GM18909 (cell line): ENCODE measurements around the gene TTLL10.

Experiments
- ATAC-seq: cut with Tn5 transposase; IDR thresholded peaks from one replicate; pipeline ENCODE4 v1.9.1; 2021; ENCODE audit warnings: mild to moderate bottlenecking; ENCODE audit not compliant: unreplicated experiment, poor library complexity

Gene TTLL10

DNA sequence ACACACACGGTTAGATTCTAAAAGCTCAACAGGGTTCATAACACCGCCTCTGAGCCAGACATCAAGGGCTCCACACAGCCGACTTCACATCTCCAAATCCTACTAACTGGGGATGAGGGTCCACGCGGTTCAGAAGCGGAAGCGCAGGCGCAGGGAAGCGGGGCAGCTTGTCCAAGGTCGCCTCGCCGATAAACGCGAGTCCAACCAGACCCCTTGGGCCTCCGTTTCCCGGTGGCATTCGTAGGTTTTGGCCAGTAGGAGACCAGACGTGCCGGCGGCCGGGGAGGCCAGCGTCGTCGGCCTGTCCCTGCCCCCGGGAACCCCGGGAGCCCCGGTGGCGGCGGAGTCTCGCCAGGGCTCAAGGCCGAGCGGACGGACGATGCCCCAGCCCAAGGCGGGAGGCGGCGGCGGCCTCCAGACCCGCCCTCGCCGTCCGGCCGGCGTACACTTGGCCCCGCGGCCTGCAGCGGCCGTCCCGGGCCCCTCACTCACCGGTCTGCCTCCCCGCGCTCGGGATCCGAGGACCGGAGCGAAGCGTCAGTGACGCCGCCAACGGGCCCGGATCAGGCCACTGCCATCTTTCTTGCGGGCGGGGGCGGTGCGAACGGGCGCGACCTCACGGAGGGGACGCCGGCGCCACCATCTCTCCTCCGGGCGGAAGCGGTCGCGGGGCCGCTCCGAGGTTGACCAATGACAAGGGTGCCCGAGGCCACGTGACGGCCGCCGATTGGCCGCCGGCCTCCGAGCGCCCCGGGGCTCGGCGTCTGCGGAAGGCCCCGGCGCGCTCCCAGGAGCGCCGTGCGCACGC is 57.9 kb downstream of the TTLL10 start, which contains the start of gene SDF4:
Gene SDF4, minus strand, starts transcription at position 602 of the 808 bp plus-strand sequence. CDS start 3,229 bp downstream, outside the sequence.
- peak; percentile 93 for ATAC-seq

DNA sequence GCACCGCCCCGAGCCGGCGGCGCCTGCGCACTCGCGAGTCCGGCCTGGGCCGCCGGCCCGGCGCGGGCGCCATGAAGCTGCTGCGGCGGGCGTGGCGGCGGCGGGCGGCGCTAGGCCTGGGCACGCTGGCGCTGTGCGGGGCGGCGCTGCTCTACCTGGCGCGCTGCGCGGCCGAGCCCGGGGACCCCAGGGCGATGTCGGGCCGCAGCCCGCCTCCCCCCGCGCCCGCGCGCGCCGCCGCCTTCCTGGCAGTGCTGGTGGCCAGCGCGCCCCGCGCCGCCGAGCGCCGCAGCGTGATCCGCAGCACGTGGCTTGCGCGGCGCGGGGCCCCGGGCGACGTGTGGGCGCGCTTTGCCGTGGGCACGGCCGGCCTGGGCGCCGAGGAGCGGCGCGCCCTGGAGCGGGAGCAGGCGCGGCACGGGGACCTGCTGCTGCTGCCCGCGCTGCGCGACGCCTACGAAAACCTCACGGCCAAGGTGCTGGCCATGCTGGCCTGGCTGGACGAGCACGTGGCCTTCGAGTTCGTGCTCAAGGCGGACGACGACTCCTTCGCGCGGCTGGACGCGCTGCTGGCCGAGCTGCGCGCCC is 58.6 kb downstream of the TTLL10 start, which contains the start of gene B3GALT6:
Gene B3GALT6, plus strand, starts transcription at position 30 of the 588 bp plus-strand sequence. Its CDS starts 42 bp downstream, at position 72.
- ATAC-seq, result no peak

DNA sequence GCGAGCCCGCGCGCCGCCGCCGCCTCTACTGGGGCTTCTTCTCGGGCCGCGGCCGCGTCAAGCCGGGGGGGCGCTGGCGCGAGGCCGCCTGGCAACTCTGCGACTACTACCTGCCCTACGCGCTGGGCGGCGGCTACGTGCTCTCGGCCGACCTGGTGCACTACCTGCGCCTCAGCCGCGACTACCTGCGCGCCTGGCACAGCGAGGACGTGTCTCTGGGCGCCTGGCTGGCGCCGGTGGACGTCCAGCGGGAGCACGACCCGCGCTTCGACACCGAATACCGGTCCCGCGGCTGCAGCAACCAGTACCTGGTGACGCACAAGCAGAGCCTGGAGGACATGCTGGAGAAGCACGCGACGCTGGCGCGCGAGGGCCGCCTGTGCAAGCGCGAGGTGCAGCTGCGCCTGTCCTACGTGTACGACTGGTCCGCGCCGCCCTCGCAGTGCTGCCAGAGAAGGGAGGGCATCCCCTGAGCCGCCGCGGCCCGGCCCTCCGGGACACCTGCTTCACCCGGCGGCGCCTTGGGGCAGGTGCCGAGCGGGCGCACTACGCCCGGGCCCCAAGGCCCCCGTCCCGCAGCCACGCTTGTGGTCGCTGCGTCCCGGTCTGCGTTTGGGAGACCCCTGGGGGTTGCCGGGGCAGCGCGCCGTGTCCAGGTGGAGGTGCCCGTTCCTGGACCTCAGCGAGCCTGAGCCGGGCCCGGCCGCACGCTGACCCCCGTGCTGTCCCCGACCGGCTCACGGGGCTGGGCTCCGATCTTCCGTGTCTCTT is 59.3 kb downstream of the TTLL10 start:
- no peak for ATAC-seq

GRCh38 chr1:1233567-1233892 is 59.9 kb downstream of the TTLL10 start:
- no peak for ATAC-seq

GRCh38 chr1:1234180-1234808 is 60.6 kb downstream of the TTLL10 start:
- ATAC-seq, result no peak

GRCh38 chr1:1235016-1235744 is 61.5 kb downstream of the TTLL10 start:
- ATAC-seq, result no peak

DNA sequence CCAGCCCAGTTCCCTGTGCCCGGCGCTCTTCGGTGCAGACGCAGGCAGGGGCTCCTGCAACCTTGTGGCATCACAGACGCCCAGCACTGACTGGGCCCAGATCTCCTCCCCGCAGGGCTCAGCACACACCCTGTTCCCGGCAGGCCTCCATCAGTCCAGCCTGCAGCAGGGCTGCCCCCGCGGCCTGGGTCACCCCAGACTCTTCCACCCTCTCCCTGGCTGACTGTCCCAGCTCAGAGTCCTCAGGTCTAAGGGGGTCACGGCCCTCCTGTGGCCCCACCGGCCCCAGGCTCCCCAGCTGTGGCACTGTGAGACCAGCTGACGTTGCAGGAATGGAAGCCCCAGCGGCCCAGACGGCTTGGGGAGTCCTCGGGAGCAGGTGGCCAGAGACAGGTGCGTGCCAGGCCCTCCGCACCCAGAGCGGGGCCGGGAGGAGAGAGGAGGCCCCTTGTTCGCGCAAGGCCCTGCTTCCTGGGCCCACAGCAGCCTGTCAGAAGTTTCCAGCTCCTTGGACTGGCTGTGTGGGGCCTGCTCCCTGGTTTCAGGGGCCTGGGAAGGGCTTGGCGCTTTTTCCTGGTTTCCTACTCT is 62.6 kb downstream of the TTLL10 start:
- no peak for ATAC-seq

- no peak for ATAC-seq
Observed at GRCh38 chr1:1236945-1237873, 63.5 kb downstream of the TTLL10 start.

- ATAC-seq, result no peak
Observed at GRCh38 chr1:1237874-1238701, 64.4 kb downstream of the TTLL10 start.

DNA sequence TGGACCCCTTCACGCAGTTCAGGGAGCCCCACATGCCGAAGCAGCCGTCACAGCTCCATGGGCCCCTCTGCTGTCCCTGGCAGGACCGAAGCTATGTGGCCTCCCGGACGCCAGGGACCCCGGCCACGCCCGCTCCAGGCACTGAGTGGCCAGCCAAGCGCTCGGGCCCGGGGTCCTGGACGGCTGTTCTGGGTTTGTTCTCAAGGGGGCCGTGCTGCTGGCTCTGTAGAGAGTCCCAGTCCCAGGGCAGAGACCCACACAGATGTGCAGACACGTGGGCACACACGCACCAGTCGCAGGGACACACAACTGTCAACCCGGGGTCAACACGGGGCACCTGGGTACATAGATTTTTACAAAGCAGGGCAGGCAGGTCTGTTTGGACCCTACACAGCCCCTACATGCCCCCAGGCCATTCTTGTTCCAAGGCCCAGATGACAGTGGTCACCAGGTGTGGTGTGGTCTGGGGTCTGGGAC is 65.1 kb downstream of the TTLL10 start:
- no peak for ATAC-seq

DNA sequence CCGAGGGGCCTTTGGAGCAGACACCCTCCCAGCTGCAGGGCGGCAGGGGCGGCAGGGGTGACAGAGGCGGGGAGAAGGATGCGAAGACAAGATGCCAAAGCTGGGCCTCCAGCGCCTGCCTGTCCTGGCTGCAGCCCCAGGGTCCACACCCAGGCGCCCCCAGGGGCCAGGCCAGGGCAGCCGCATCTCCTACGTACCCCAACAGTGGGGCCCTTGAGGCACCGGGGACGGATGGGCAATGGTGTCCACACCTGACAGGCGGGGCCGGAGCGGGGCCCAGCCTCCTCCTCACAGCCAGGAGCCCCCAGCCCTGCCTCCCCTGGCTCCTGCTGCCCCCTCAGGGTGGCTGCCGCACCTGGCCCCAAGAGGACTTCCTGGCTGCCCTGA is 65.5 kb downstream of the TTLL10 start:
- no peak for ATAC-seq

- ATAC-seq, result no peak
Observed at GRCh38 chr1:1239614-1240347, 66.1 kb downstream of the TTLL10 start.

GRCh38 chr1:1240348-1240732 is 66.7 kb downstream of the TTLL10 start:
- ATAC-seq, result no peak

DNA sequence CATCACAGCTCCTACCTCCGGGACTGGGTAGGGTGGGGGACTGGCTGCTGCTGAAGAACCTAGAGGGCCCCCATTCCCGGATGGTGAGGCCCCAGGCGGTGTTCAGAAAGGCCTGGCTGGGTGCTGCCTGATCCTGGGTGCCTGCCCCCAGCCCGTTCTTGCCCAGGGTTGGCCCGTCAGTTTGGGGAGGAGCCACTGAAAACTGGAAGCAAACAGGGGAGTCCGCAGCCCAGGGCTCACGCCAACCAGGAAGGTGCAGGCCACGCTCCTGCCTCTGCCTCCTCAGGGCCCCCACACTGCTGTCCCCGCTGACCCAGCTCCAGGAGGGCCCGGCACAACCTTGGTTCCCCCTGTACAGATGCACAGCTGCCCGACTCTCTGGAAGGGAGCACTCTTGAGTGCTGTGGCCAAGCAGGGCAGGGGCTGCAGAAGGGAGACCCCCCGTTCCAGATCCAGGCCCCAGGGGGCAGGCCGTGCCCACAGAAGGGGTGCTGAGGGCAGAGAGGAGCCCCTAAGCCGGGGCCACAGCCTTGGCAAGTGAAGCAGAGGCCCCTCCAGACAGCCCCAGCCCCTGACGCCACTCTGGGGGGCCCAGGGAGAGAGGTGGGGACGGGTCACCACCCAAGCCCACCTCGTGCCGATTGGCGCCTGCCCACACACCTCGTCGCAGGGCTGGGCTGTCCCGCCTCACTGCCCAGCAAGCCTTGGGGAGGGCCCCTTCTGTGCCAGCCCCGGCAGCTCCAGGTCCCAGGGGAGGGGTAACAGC is 67.3 kb downstream of the TTLL10 start:
- no peak for ATAC-seq

DNA sequence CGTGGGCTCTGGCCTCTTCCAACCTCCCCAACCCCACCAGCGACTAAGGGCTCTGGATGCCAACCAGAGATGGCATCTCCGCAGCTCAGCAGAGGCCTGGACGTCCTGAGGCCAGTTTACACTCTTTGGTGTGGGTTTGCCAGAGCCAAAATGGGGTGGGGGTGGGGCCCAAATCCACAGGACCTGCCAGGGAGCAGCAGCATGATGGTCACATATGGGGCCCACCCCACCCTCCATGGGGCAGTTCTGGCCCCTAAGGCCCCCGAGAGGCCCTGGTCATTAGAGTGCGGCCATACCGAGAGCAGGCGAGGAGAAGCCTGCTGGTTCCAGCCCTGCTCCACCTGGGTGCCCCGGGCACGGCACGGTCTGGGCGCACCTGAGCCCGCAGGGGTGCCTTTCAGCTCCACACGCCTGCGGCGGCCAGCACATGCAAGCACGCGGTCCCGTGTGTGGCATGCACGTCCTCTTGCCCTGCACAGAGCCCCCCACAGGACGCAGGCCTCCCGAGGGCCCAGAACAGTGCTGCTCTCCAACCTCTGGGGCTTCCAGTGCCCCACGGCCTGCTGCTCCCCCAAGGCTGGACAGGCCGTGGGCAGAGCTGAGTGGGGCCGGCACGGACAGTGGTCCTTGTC is 68.0 kb downstream of the TTLL10 start:
- no peak for ATAC-seq
